Gastroesophageal sphincter (tissue), 3 donors: ENCODE measurements around the gene ARHGAP8.

Experiments
- CTCF ChIP-seq, 4 experiments: fragments of 200-600 bp in 2 of 4; fragments of 450-650 bp in 2 of 4; sonication (generic) in 1 of 4; IDR thresholded peaks; one replicate each; pipeline ENCODE4 v1.5.1; 2017 to 2019; ENCODE audit warnings: antibody characterized with exemption in 4 of 4, mild to moderate bottlenecking in 2 of 4, moderate library complexity in 2 of 4
- EP300 ChIP-seq: sonication (generic); formaldehyde crosslinking; IDR thresholded peaks from one replicate; pipeline ENCODE4 v1.6.1; 2017; ENCODE audit warnings: antibody characterized with exemption, mild to moderate bottlenecking
- POLR2A ChIP-seq, 2 donors: fragments of 450-650 bp; IDR thresholded peaks; one replicate each; pipeline ENCODE4 v1.6.1; 2017; ENCODE audit warnings: antibody characterized with exemption in 2 of 2, mild to moderate bottlenecking in 2 of 2, moderate library complexity in 1 of 2
- POLR2AphosphoS5 ChIP-seq: sonication (generic); formaldehyde crosslinking; IDR thresholded peaks from one replicate; pipeline ENCODE4 v1.6.1; 2017; ENCODE audit warnings: antibody characterized with exemption

GRCh38 chr22:44879301-44879680 is 126.9 kb downstream of the ARHGAP8 start:
- TF ChIP-seq POLR2A (IDR thresholded peaks at IDR 0.05) (no peak), EP300 (no peak), POLR2AphosphoS5 (no peak), CTCF (IDR thresholded peaks at IDR 0.05) (no peak)
